Kidney epithelial cell (primary cell): ENCODE measurements around the gene KRT80. TPM values are rescaled to one million over a fixed set of nuclear protein-coding genes. Genes with fewer than 3 reads are reported as not detected.

Source experiments
- DNase-seq: peaks from one replicate; pipeline ENCODE4 v3.0.0-alpha.2; 2010; ENCODE audit warnings: low read depth
- H3K27me3 ChIP-seq: 2 replicates; pipeline ENCODE4 v1.6.0; 2011; ENCODE audit warnings: low read length; ENCODE audit not compliant: control insufficient read depth, insufficient read depth
- H3K36me3 ChIP-seq: 2 replicates; pipeline ENCODE4 v1.5.1; 2011; ENCODE audit warnings: low read length; ENCODE audit not compliant: control insufficient read depth, insufficient read depth
- H3K4me3 ChIP-seq: 2 replicates; pipeline ENCODE4 v1.5.1; 2011; ENCODE audit warnings: low read depth, mild to moderate bottlenecking, control low read depth, low read length
- CTCF ChIP-seq: IDR thresholded peaks from 2 replicates; pipeline ENCODE4 v1.5.1; 2011; ENCODE audit warnings: mild to moderate bottlenecking, moderate library complexity, low read length, control low read depth, inconsistent platforms; ENCODE audit not compliant: insufficient read depth, poor library complexity, severe bottlenecking
- total RNA-seq: library from RNA; depleted of rRNA; stranded (reverse); fragments of >200 nt; gene quantifications from 2 replicates; pipeline ENCODE4 v1.2.3, GENCODE V29; 2015

Gene KRT80
- total RNA-seq, 1 donor from 2014 or later, result 19.4 TPM

- no peaks in the 10 kb centered on the region for H3K27me3 ChIP-seq
- H3K36me3 ChIP-seq, result no peaks in the 10 kb centered on the region
- no peak overlapping the region for H3K4me3 ChIP-seq
- DNase-seq, result no peak
- TF ChIP-seq CTCF, result peak; percentile 1
Measured at GRCh38 chr12:52175371-52176350, 16.2 kb downstream of the KRT80 start.

- TF ChIP-seq CTCF, result no peak
Measured at GRCh38 chr12:52173526-52173925, 18.3 kb downstream of the KRT80 start.

GRCh38 chr12:52172956-52173355, 18.9 kb downstream of the KRT80 start:
- no peak for TF ChIP-seq CTCF
- H3K36me3 ChIP-seq, result no peaks in the 10 kb centered on the region
- H3K27me3 ChIP-seq, result no peaks in the 10 kb centered on the region
- no peak overlapping the region for H3K4me3 ChIP-seq
- no peak for DNase-seq

More at GRCh38 chr12:52173526-52173925, 18.3 kb downstream of the KRT80 start:
- DNase-seq, result no peak
- H3K27me3 ChIP-seq, result no peaks in the 10 kb centered on the region
- no peak overlapping the region for H3K4me3 ChIP-seq
- H3K36me3 ChIP-seq, result no peaks in the 10 kb centered on the region

- H3K4me3 ChIP-seq, result no peak overlapping the region
- H3K27me3 ChIP-seq, result no peaks in the 10 kb centered on the region
- TF ChIP-seq CTCF, result peak; percentile 58
- DNase-seq, result no peak
- no peaks in the 10 kb centered on the region for H3K36me3 ChIP-seq
Measured at GRCh38 chr12:52171950-52172512, 19.8 kb downstream of the KRT80 start.

GRCh38 chr12:52170827-52171226, 21.0 kb downstream of the KRT80 start:
- no peaks in the 10 kb centered on the region for H3K36me3 ChIP-seq
- H3K27me3 ChIP-seq, result no peaks in the 10 kb centered on the region
- no peak for DNase-seq
- no peak for TF ChIP-seq CTCF
- no peak overlapping the region for H3K4me3 ChIP-seq
